Endodermal cell (in vitro differentiated cells): ENCODE data around the gene IL22RA1. TPM values are rescaled to one million over a fixed set of nuclear protein-coding genes. Genes with fewer than 3 reads are reported as not detected.

Source experiments
- DNase-seq: peaks from one replicate; pipeline ENCODE4 v3.0.0-alpha.2; 2017
- H3K27ac ChIP-seq: 2 replicates; pipeline ENCODE4 v1.5.1; 2013; ENCODE audit warnings: mild to moderate bottlenecking, low read depth, low read length, moderate library complexity
- H3K27me3 ChIP-seq: 2 replicates; pipeline ENCODE4 v1.6.1; 2013; ENCODE audit warnings: mild to moderate bottlenecking, low read length, moderate library complexity; ENCODE audit not compliant: insufficient read depth, control insufficient read depth, poor library complexity, severe bottlenecking
- H3K36me3 ChIP-seq: 2 replicates; pipeline ENCODE4 v1.7.0; 2013; ENCODE audit warnings: mild to moderate bottlenecking, low read length, moderate library complexity; ENCODE audit not compliant: control insufficient read depth, insufficient read depth
- H3K4me1 ChIP-seq: one replicate; pipeline ENCODE4 v1.7.0; 2013; ENCODE audit warnings: low read length; ENCODE audit not compliant: control insufficient read depth, insufficient read depth
- H3K4me3 ChIP-seq: 2 replicates; pipeline ENCODE4 v1.5.1; 2013; ENCODE audit warnings: mild to moderate bottlenecking, low read length, moderate library complexity
- H3K9ac ChIP-seq: 2 replicates; pipeline ENCODE4 v1.6.1; 2013; ENCODE audit warnings: mild to moderate bottlenecking, low read length, moderate library complexity; ENCODE audit not compliant: poor library complexity, severe bottlenecking; ENCODE audit errors: extremely low read depth
- H3K9me3 ChIP-seq: 2 replicates; pipeline ENCODE4 v1.6.1; 2013; ENCODE audit warnings: mild to moderate bottlenecking, low read length, moderate library complexity; ENCODE audit not compliant: control insufficient read depth
- H3K27ac Mint-ChIP-seq: 2 replicates; pipeline ENCODE4 v1.8.0; 2020; ENCODE audit warnings: mixed read lengths
- H3K27me3 Mint-ChIP-seq: 2 replicates; pipeline ENCODE4 v1.8.0; 2021; ENCODE audit warnings: mild to moderate bottlenecking, mixed read lengths; ENCODE audit not compliant: insufficient read depth
- H3K36me3 Mint-ChIP-seq: 2 replicates; pipeline ENCODE4 v1.8.0; 2020; ENCODE audit warnings: low read depth, mixed read lengths
- H3K4me1 Mint-ChIP-seq: 2 replicates; pipeline ENCODE4 v1.8.0; 2020; ENCODE audit warnings: mixed read lengths
- H3K4me3 Mint-ChIP-seq: 2 replicates; pipeline ENCODE4 v1.8.0; 2020; ENCODE audit warnings: mild to moderate bottlenecking, moderate library complexity, mixed read lengths
- H3K9me3 Mint-ChIP-seq: 2 replicates; pipeline ENCODE4 v1.8.0; 2020; ENCODE audit warnings: mild to moderate bottlenecking, mixed read lengths
- WGBS, 2 experiments: methylation state at CpG; one replicate each; pipeline versions ENCODE4 v1.1.5 to v1.1.7; 2013; ENCODE audit warnings: missing lambda C conversion rate in 2 of 2, mixed read lengths in 1 of 2; ENCODE audit not compliant: insufficient coverage in 1 of 2, insufficient read length in 1 of 2; 5-methylcytosine and 5-hydroxymethylcytosine counted together
- total RNA-seq, 2 donors: library from RNA; stranded (reverse); fragmentation: NEBNext Ultra II Directional in 1 of 2; extraction: Animal tissue kit (Norgen Biotek cat#: 25700) in 1 of 2; gene quantifications; 2 replicates in 1 of 2; 3 replicates in 1 of 2; pipeline ENCODE4 v1.2.1, GENCODE V29; 2021
- TF ChIP-seq, protein P1 (sequence below): fragments of 200-600 bp; sonication (generic); conservative IDR thresholded peaks from 2 replicates; pipeline ENCODE4 v1.5.0; 2021; ENCODE audit warnings: antibody characterized with exemption, mild to moderate bottlenecking

IL22RA1 gene
- total RNA-seq, 2 donors from 2014 or later: not detected

DNA sequence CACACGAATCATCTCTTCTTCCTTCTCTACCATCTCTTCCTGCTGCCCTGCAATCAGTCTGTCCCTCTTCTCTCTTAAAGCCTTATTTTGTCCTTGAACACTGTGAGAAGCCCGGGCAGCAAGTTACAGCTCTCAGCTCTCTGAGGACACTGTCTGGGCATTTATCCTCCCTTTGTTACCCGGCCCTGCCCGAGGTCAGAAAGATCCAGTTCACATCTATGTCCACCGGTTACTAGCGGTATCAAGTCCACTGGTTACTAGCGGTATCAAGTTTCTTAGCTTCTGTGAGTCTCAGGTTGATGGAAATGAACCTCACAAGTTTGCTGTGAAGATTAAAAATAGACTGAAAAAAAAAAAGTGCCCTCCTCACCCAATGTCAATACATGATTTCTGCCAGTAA lies 25.3 kb upstream of the IL22RA1 start:
- Mint-ChIP-seq H3K27ac (no peak overlapping the region), H3K4me1 (peaks cover 8% of the 10 kb centered on the region), H3K4me3 (no peak overlapping the region), H3K27me3 (peaks cover 7% of the 10 kb centered on the region), H3K9me3 (no peaks in the 10 kb centered on the region), H3K36me3 (peaks cover 63% of the 10 kb centered on the region)
- no peak overlapping the region for H3K27ac ChIP-seq
- H3K9me3 ChIP-seq: peaks cover 6% of the 10 kb centered on the region
- DNase-seq: peak; percentile 11
- H3K4me3 ChIP-seq: no peak overlapping the region
- TF ChIP-seq, protein P1, sequence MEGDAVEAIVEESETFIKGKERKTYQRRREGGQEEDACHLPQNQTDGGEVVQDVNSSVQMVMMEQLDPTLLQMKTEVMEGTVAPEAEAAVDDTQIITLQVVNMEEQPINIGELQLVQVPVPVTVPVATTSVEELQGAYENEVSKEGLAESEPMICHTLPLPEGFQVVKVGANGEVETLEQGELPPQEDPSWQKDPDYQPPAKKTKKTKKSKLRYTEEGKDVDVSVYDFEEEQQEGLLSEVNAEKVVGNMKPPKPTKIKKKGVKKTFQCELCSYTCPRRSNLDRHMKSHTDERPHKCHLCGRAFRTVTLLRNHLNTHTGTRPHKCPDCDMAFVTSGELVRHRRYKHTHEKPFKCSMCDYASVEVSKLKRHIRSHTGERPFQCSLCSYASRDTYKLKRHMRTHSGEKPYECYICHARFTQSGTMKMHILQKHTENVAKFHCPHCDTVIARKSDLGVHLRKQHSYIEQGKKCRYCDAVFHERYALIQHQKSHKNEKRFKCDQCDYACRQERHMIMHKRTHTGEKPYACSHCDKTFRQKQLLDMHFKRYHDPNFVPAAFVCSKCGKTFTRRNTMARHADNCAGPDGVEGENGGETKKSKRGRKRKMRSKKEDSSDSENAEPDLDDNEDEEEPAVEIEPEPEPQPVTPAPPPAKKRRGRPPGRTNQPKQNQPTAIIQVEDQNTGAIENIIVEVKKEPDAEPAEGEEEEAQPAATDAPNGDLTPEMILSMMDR: no peak
- WGBS, 2 experiments: 81 to 92% methylated on average over 6 to 7 of the region's 7 CpGs
- no peaks in the 10 kb centered on the region for H3K27me3 ChIP-seq
- peaks cover 54% of the 10 kb centered on the region for H3K36me3 ChIP-seq
- no peak overlapping the region for H3K9ac ChIP-seq
- no peaks in the 10 kb centered on the region for H3K4me1 ChIP-seq

DNA sequence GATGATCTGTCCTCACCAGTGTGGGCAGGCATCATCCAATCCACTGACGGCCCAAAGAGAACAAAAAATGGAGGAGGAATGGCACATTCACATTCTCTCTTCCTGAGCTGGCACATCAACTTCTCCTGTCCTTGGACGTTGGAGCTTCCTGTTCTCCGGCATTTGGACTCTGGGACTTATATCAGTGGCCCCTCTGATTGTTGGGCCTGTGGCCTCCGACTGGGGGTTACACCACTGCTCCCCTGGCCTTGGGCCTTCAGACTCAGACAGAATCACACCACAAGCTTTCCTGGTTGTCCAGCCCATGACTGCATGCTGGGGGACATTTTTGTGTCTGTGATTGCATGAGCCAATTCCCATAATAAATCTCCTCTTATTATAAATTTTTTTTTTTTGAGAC lies 24.1 kb upstream of the IL22RA1 start:
- 68 to 73% methylated on average over 4 of the region's 4 CpGs for WGBS, 2 experiments
- peak; percentile 8 for DNase-seq
- Histone ChIP-seq H3K4me3 (no peak overlapping the region), H3K27me3 (no peaks in the 10 kb centered on the region), H3K4me1 (no peaks in the 10 kb centered on the region), H3K36me3 (peaks cover 45% of the 10 kb centered on the region), H3K9ac (no peak overlapping the region), H3K9me3 (no peaks in the 10 kb centered on the region), H3K27ac (no peak overlapping the region)
- Mint-ChIP-seq H3K4me1 (peaks cover 8% of the 10 kb centered on the region), H3K4me3 (no peak overlapping the region), H3K27ac (no peak overlapping the region), H3K27me3 (peaks cover 7% of the 10 kb centered on the region), H3K36me3 (peaks cover 67% of the 10 kb centered on the region), H3K9me3 (no peaks in the 10 kb centered on the region)
- TF ChIP-seq, protein P1: no peak

DNA sequence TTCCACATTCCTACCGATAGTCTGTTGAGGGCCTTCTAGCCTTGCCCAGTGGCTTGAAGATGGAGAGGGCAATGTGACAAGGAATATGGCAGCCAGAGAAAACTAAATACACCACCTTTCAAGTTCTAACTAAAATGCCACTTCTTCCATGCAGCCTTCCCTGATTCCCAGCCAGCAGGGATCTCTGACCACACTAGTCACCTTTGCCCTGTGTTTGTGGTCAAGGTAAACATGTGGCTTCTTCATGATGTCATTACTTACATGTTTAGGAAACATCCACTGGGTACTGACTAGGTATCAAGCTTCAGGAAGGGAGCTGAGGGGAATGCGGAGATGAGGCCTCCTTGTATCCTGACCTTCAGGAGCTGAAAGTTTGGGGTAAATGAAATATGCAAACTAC lies 22.6 kb upstream of the IL22RA1 start:
- DNase-seq: no peak
- no peak overlapping the region for H3K4me3 Mint-ChIP-seq
- TF ChIP-seq, protein P1: no peak
- peaks cover 7% of the 10 kb centered on the region for H3K27me3 Mint-ChIP-seq
- no peak overlapping the region for H3K27ac ChIP-seq
- H3K36me3 Mint-ChIP-seq: peaks cover 78% of the 10 kb centered on the region
- no peak overlapping the region for H3K9ac ChIP-seq
- H3K4me1 ChIP-seq: no peaks in the 10 kb centered on the region
- H3K27ac Mint-ChIP-seq: no peak overlapping the region
- H3K4me1 Mint-ChIP-seq: peaks cover 8% of the 10 kb centered on the region
- 83 to 95% methylated on average over 1 to 2 of the region's 2 CpGs for WGBS, 2 experiments
- H3K4me3 ChIP-seq: no peak overlapping the region
- H3K9me3 ChIP-seq: no peaks in the 10 kb centered on the region
- H3K36me3 ChIP-seq: peaks cover 49% of the 10 kb centered on the region
- no peaks in the 10 kb centered on the region for H3K9me3 Mint-ChIP-seq
- H3K27me3 ChIP-seq: no peaks in the 10 kb centered on the region
